ENCODE data around the gene NHERF2. TPM values are rescaled to one million over a fixed set of nuclear protein-coding genes. Genes with fewer than 3 reads are reported as not detected.

The NHERF2 gene
- total and polyA plus RNA-seq, 2 experiments from 2014 or later: 12.0 to 16.5 TPM

GRCh38 chr16:2062801-2063200, 36.1 kb downstream of the NHERF2 start:
- no peaks in the 10 kb centered on the region for H3F3A ChIP-seq (replicated peaks; ENCODE audit: low read depth)
- H3K4me3 ChIP-seq: no peak overlapping the region
- TF ChIP-seq ETS1 (IDR thresholded peaks at IDR 0.05): no peak
- no peak for TF ChIP-seq POLR2AphosphoS5 (IDR thresholded peaks at IDR 0.05; ENCODE audit: low read depth)
- no peak for TF ChIP-seq JUNB (IDR thresholded peaks at IDR 0.05; ENCODE audit: unreplicated experiment)
- no peak for TF ChIP-seq REST (IDR thresholded peaks at IDR 0.05; ENCODE audit: unreplicated experiment)
- no peak for TF ChIP-seq EZH2phosphoT487 (IDR thresholded peaks at IDR 0.05; ENCODE audit: unreplicated experiment)
- no peak for TF ChIP-seq ZNF114 (CRISPR knock-in tag; IDR thresholded peaks at IDR 0.05)
- TF ChIP-seq EZH2 (IDR thresholded peaks at IDR 0.05; ENCODE audit: low read depth, unreplicated experiment): no peak
- no peak for TF ChIP-seq ZNF462 (CRISPR knock-in tag; IDR thresholded peaks at IDR 0.05)
- no peak for TF ChIP-seq ZNF331 (CRISPR knock-in tag; IDR thresholded peaks at IDR 0.05; ENCODE audit: low read depth)
- TF ChIP-seq CREB1 (CRISPR knock-in tag; IDR thresholded peaks at IDR 0.05; ENCODE audit: low read depth): no peak
- TF ChIP-seq CTCF (conservative IDR thresholded peaks at IDR 0.05; ENCODE audit: low read depth in 2 of 2): no peak
- TF ChIP-seq NANOG (IDR thresholded peaks at IDR 0.05; ENCODE audit: borderline replicate concordance): no peak
- no peak for TF ChIP-seq STAT1 (IDR thresholded peaks at IDR 0.05; ENCODE audit: unreplicated experiment)
- H3K27me3 Mint-ChIP-seq (ENCODE audit: insufficient read depth, low read depth, poor library complexity): peaks cover 7% of the 10 kb centered on the region
- no peak for DNase-seq (ENCODE audit: low spot score)
- H3K4me1 ChIP-seq (ENCODE audit: insufficient read depth): no peaks in the 10 kb centered on the region
- no peaks in the 10 kb centered on the region for H3K79me2 ChIP-seq (replicated peaks; ENCODE audit: insufficient read depth)
- 0 out of 2 replicates have a peak, but pooled peaks cover 8% of the 10 kb centered on the region for H3K36me3 ChIP-seq (ENCODE audit: insufficient read depth)
- no peak overlapping the region for H3K27ac Mint-ChIP-seq
- no peaks in the 10 kb centered on the region for H3K4me1 Mint-ChIP-seq
- no peak overlapping the region for H3K27ac ChIP-seq (ENCODE audit: low read depth)
- no peak overlapping the region for H3K4me3 Mint-ChIP-seq
- H4K20me1 ChIP-seq (replicated peaks; ENCODE audit: insufficient read depth): no peaks in the 10 kb centered on the region; the same call in 1 of the 2 replicates
- H3K4me2 ChIP-seq: no peak overlapping the region
- peaks cover 19% of the 10 kb centered on the region for H3K36me3 Mint-ChIP-seq (ENCODE audit: low read depth)
- no peaks in the 10 kb centered on the region for H3K27me3 ChIP-seq (ENCODE audit: insufficient read depth)
- no peaks in the 10 kb centered on the region for H3K9me2 ChIP-seq (ENCODE audit: insufficient read depth)
- no peak for ATAC-seq
- no peaks in the 10 kb centered on the region for H3K9me3 Mint-ChIP-seq
- no peak overlapping the region for H2AFZ ChIP-seq
